IMR-90 (cell line): ENCODE data around the gene CSNK2A3.

Experiments
- BHLHE40 ChIP-seq: fragments of 150-350 bp; IDR thresholded peaks from 2 replicates; pipeline ENCODE4 v1.6.1; 2016; ENCODE audit warnings: mild to moderate bottlenecking, low read depth, low read length
- CEBPB ChIP-seq: IDR thresholded peaks from 2 replicates; pipeline ENCODE4 v1.6.1; 2012; ENCODE audit warnings: low read depth, low read length, improper control_type of control experiment
- CHD1 ChIP-seq: IDR thresholded peaks from 2 replicates; pipeline ENCODE4 v1.6.1; 2012; ENCODE audit warnings: low read depth, low read length, improper control_type of control experiment
- CTCF ChIP-seq: conservative IDR thresholded peaks from 2 replicates; pipeline ENCODE4 v1.5.1; 2012; ENCODE audit warnings: mild to moderate bottlenecking, low read depth, low read length, improper control_type of control experiment
- MAFK ChIP-seq: IDR thresholded peaks from 2 replicates; pipeline ENCODE4 v1.6.1; 2012; ENCODE audit warnings: low read depth, low read length, improper control_type of control experiment
- POLR2A ChIP-seq: IDR thresholded peaks from 2 replicates; pipeline ENCODE4 v1.6.1; 2012; ENCODE audit warnings: mild to moderate bottlenecking, low read depth, low read length
- RAD21 ChIP-seq: IDR thresholded peaks from 2 replicates; pipeline ENCODE4 v1.6.1; 2012; ENCODE audit warnings: low read length, improper control_type of control experiment
- RCOR1 ChIP-seq: IDR thresholded peaks from 2 replicates; pipeline ENCODE4 v1.6.1; 2012; ENCODE audit warnings: mild to moderate bottlenecking, low read length, improper control_type of control experiment; ENCODE audit not compliant: insufficient replicate concordance
- RFX5 ChIP-seq: IDR thresholded peaks from 2 replicates; pipeline ENCODE4 v1.8.0; 2012; ENCODE audit warnings: low read depth, mild to moderate bottlenecking, low read length, moderate library complexity
- USF2 ChIP-seq: fragments of 150-350 bp; IDR thresholded peaks from 2 replicates; pipeline ENCODE4 v1.6.1; 2017; ENCODE audit warnings: mild to moderate bottlenecking, antibody characterized with exemption, low read length, low read depth
- TF ChIP-seq, protein P1 (sequence below): fragments of 150-350 bp; IDR thresholded peaks from 2 replicates; pipeline ENCODE4 v1.6.1; 2016; ENCODE audit warnings: low read depth, mild to moderate bottlenecking, low read length, moderate library complexity, borderline replicate concordance

DNA sequence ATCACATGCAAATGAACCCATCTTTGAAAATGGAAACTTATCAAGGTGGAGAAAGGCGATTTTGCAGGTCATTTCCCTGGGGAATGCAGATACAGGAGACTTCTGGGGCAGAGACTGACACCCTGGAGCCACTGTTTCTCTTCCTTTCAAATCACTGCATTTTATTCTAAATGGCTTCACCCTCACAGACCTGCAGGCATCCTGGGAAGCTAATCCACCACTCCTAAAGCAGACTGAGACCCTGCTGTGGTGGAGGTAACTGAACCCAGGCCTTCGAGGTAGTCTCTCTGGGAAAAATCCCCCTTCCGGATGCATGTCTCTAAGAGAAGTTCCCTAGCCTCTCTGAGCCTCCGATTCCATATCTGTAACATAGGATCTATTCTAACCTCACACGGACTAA, 20.9 kb upstream of the CSNK2A3 start:
- TF ChIP-seq RCOR1: no peak
- no peak for TF ChIP-seq POLR2A
- TF ChIP-seq CTCF: no peak
- no peak for TF ChIP-seq RAD21
- TF ChIP-seq MAFK: no peak
- TF ChIP-seq, protein P1, sequence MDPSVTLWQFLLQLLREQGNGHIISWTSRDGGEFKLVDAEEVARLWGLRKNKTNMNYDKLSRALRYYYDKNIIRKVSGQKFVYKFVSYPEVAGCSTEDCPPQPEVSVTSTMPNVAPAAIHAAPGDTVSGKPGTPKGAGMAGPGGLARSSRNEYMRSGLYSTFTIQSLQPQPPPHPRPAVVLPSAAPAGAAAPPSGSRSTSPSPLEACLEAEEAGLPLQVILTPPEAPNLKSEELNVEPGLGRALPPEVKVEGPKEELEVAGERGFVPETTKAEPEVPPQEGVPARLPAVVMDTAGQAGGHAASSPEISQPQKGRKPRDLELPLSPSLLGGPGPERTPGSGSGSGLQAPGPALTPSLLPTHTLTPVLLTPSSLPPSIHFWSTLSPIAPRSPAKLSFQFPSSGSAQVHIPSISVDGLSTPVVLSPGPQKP: no peak
- no peak for TF ChIP-seq CHD1
- no peak for TF ChIP-seq RFX5
- no peak for TF ChIP-seq BHLHE40
- no peak for TF ChIP-seq USF2
- TF ChIP-seq CEBPB: no peak
